Endodermal cell (in vitro differentiated cells): ENCODE data around the gene IFNLR1. TPM values are rescaled to one million over a fixed set of nuclear protein-coding genes. Genes with fewer than 3 reads are reported as not detected.

Experiments used
- DNase-seq: peaks from one replicate; pipeline ENCODE4 v3.0.0-alpha.2; 2017
- H3K27ac ChIP-seq: 2 replicates; pipeline ENCODE4 v1.5.1; 2013; ENCODE audit warnings: mild to moderate bottlenecking, low read depth, low read length, moderate library complexity
- H3K27me3 ChIP-seq: 2 replicates; pipeline ENCODE4 v1.6.1; 2013; ENCODE audit warnings: mild to moderate bottlenecking, low read length, moderate library complexity; ENCODE audit not compliant: insufficient read depth, control insufficient read depth, poor library complexity, severe bottlenecking
- H3K36me3 ChIP-seq: 2 replicates; pipeline ENCODE4 v1.7.0; 2013; ENCODE audit warnings: mild to moderate bottlenecking, low read length, moderate library complexity; ENCODE audit not compliant: control insufficient read depth, insufficient read depth
- H3K4me1 ChIP-seq: one replicate; pipeline ENCODE4 v1.7.0; 2013; ENCODE audit warnings: low read length; ENCODE audit not compliant: control insufficient read depth, insufficient read depth
- H3K4me3 ChIP-seq: 2 replicates; pipeline ENCODE4 v1.5.1; 2013; ENCODE audit warnings: mild to moderate bottlenecking, low read length, moderate library complexity
- H3K9ac ChIP-seq: 2 replicates; pipeline ENCODE4 v1.6.1; 2013; ENCODE audit warnings: mild to moderate bottlenecking, low read length, moderate library complexity; ENCODE audit not compliant: poor library complexity, severe bottlenecking; ENCODE audit errors: extremely low read depth
- H3K9me3 ChIP-seq: 2 replicates; pipeline ENCODE4 v1.6.1; 2013; ENCODE audit warnings: mild to moderate bottlenecking, low read length, moderate library complexity; ENCODE audit not compliant: control insufficient read depth
- H3K27ac Mint-ChIP-seq: 2 replicates; pipeline ENCODE4 v1.8.0; 2020; ENCODE audit warnings: mixed read lengths
- H3K27me3 Mint-ChIP-seq: 2 replicates; pipeline ENCODE4 v1.8.0; 2021; ENCODE audit warnings: mild to moderate bottlenecking, mixed read lengths; ENCODE audit not compliant: insufficient read depth
- H3K36me3 Mint-ChIP-seq: 2 replicates; pipeline ENCODE4 v1.8.0; 2020; ENCODE audit warnings: low read depth, mixed read lengths
- H3K4me1 Mint-ChIP-seq: 2 replicates; pipeline ENCODE4 v1.8.0; 2020; ENCODE audit warnings: mixed read lengths
- H3K4me3 Mint-ChIP-seq: 2 replicates; pipeline ENCODE4 v1.8.0; 2020; ENCODE audit warnings: mild to moderate bottlenecking, moderate library complexity, mixed read lengths
- H3K9me3 Mint-ChIP-seq: 2 replicates; pipeline ENCODE4 v1.8.0; 2020; ENCODE audit warnings: mild to moderate bottlenecking, mixed read lengths
- CTCF ChIP-seq: fragments of 200-600 bp; sonication (generic); conservative IDR thresholded peaks from 2 replicates; pipeline ENCODE4 v1.5.0; 2021; ENCODE audit warnings: antibody characterized with exemption, mild to moderate bottlenecking
- WGBS, 2 experiments: methylation state at CpG; one replicate each; pipeline versions ENCODE4 v1.1.5 to v1.1.7; 2013; ENCODE audit warnings: missing lambda C conversion rate in 2 of 2, mixed read lengths in 1 of 2; ENCODE audit not compliant: insufficient coverage in 1 of 2, insufficient read length in 1 of 2; 5-methylcytosine and 5-hydroxymethylcytosine counted together
- total RNA-seq, 2 donors: library from RNA; stranded (reverse); fragmentation: NEBNext Ultra II Directional in 1 of 2; extraction: Animal tissue kit (Norgen Biotek cat#: 25700) in 1 of 2; gene quantifications; 2 replicates in 1 of 2; 3 replicates in 1 of 2; pipeline ENCODE4 v1.2.1, GENCODE V29; 2021

Gene IFNLR1
- total RNA-seq, 2 donors from 2014 or later = 12.1 to 13.0 TPM

- no peak overlapping the region for H3K4me3 ChIP-seq
- no peak overlapping the region for H3K27ac ChIP-seq
- Mint-ChIP-seq H3K27me3 (peaks cover 7% of the 10 kb centered on the region), H3K36me3 (peaks cover 67% of the 10 kb centered on the region), H3K4me3 (no peak overlapping the region), H3K27ac (no peak overlapping the region), H3K9me3 (no peaks in the 10 kb centered on the region), H3K4me1 (peaks cover 8% of the 10 kb centered on the region)
- TF ChIP-seq CTCF = no peak
- H3K4me1 ChIP-seq = no peaks in the 10 kb centered on the region
- no peak overlapping the region for H3K9ac ChIP-seq
- H3K27me3 ChIP-seq = no peaks in the 10 kb centered on the region
- 68 to 73% methylated on average over 4 of the region's 4 CpGs for WGBS, 2 experiments
- H3K9me3 ChIP-seq = no peaks in the 10 kb centered on the region
- peak; percentile 8 for DNase-seq
- H3K36me3 ChIP-seq = peaks cover 45% of the 10 kb centered on the region
These were observed 20.1 kb downstream of the IFNLR1 start for GRCh38 chr1:24167008-24167407.

GRCh38 chr1:24165500-24165899 lies 21.6 kb downstream of the IFNLR1 start:
- no peak overlapping the region for H3K9ac ChIP-seq
- no peak overlapping the region for H3K4me3 ChIP-seq
- no peaks in the 10 kb centered on the region for H3K27me3 ChIP-seq
- no peak overlapping the region for H3K27ac Mint-ChIP-seq
- no peaks in the 10 kb centered on the region for H3K4me1 ChIP-seq
- no peak overlapping the region for H3K27ac ChIP-seq
- H3K9me3 Mint-ChIP-seq = no peaks in the 10 kb centered on the region
- H3K36me3 ChIP-seq = peaks cover 49% of the 10 kb centered on the region
- no peak overlapping the region for H3K4me3 Mint-ChIP-seq
- WGBS, 2 experiments = 83 to 95% methylated on average over 1 to 2 of the region's 2 CpGs
- peaks cover 8% of the 10 kb centered on the region for H3K4me1 Mint-ChIP-seq
- peaks cover 78% of the 10 kb centered on the region for H3K36me3 Mint-ChIP-seq
- no peak for DNase-seq
- H3K27me3 Mint-ChIP-seq = peaks cover 7% of the 10 kb centered on the region
- no peak for TF ChIP-seq CTCF
- H3K9me3 ChIP-seq = no peaks in the 10 kb centered on the region

- Histone ChIP-seq H3K27ac (no peak overlapping the region), H3K9ac (no peak overlapping the region), H3K4me1 (no peaks in the 10 kb centered on the region), H3K9me3 (no peaks in the 10 kb centered on the region), H3K36me3 (peaks cover 46% of the 10 kb centered on the region), H3K27me3 (no peaks in the 10 kb centered on the region), H3K4me3 (no peak overlapping the region)
- Mint-ChIP-seq H3K27me3 (peaks cover 7% of the 10 kb centered on the region), H3K4me1 (peaks cover 8% of the 10 kb centered on the region), H3K9me3 (no peaks in the 10 kb centered on the region), H3K36me3 (peaks cover 75% of the 10 kb centered on the region), H3K4me3 (no peak overlapping the region), H3K27ac (no peak overlapping the region)
- no peak for TF ChIP-seq CTCF
- 86 to 93% methylated on average over 3 of the region's 3 CpGs for WGBS, 2 experiments
- DNase-seq = no peak
These were observed 23.1 kb downstream of the IFNLR1 start for GRCh38 chr1:24164004-24164403.
